ENCODE results near the gene SNORC.
"Not testable (repeated sequence)": the region's sequence is repeated elsewhere in the genome, so short reads cannot be mapped to it uniquely, and the experiment has no call there.

The SNORC gene

DNA sequence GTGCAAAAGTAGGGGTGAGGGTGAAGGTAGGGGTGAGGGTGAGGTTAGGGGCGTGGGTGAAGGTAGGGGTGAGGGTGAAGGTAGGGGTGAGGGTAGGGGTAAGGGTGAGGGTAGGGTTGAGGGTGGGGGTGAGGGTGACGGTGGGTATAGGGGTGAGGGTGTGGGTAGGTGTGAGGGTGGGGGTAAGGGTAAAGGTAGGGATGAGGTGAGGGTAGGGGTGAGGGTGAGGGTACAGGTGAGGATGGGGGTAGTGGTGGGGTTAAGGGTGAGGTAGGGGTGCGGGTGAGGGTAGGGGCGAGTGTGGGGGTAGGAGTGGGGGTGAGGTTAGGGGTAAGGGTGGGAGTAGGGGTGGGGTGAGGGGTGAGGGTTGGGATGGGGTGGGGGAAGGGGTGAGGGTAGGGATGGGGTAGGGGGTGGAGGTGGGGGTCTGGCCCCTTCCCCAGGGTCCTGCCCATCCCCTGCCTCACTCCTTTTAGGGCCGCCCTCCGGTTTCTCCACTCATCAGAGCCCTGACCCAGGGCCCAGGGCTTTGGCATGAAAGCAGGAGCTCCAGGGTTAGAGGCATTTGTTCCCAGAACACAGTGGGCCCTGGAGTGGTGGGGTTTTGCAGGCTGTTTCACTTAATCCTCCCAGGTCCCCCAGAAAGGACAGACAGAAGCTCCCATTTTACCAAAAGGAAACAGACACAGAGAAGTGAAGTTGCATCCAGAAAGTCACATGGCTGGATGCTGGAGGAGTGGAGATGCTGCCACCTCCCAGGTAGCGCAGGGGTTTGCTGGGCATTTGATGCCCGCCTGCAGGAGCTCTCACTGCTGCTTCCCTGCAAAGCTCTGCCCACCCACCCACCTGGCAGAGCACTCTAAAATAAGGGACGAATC, 26.9 kb downstream of the SNORC start:
- DNase-seq = peak in 1 of 2 experiments; percentile 26

- DNase-seq = peak; percentile 78 to 79
Measured at GRCh38 chr2:232897598-232898408, 27.7 kb downstream of the SNORC start.

- DNase-seq = peak in 1 of 2 experiments; percentile 45
Measured at GRCh38 chr2:232898592-232899543, 28.8 kb downstream of the SNORC start.

DNA sequence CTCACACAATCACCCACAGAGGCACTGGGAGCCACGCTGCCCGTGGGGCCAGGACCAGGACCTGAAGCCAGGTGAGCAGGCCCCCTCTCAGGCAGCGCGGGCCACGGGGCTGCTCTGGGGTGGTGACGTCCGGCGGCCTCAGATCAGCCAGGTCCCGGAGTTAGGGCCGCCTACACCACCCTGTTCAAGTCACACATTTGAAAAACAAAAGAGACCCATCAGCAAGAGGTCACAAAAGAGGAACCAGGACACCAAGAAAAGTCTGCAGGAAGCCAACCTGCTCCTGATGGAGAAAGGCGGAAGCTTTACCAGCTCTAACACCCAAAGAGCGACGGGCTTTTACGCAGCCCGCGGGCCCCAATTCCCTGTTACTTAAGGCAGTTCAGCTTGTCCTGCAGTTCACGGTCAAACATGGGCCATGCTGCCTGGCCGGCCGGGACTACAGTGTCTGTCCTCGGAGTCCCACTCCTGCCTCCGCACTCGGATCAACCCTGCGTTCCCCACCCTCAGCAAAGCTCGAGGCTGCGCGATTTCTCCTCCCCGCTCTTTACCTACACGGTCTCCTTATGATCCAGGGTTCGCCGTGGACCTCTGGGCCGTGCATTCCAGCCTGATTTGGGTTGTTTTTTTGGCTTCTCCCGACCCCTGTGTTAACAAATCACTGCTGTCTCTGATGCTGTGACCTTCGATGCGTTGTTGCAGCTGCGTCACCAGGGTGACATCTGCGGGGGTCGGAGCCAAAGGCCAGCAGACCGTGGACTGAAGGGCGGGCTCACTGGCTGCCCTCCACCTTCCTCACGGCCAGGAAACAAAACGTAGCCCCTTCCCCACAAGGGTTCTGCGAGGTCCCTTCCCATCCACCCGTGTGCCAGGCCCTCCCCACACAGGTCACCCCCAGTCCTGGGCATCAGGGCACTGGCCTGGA, 31.0 kb downstream of the SNORC start:
- no peak for DNase-seq

GRCh38 chr2:232901736-232902578, 31.9 kb downstream of the SNORC start:
- peak; percentile 64 to 73 for DNase-seq

DNA sequence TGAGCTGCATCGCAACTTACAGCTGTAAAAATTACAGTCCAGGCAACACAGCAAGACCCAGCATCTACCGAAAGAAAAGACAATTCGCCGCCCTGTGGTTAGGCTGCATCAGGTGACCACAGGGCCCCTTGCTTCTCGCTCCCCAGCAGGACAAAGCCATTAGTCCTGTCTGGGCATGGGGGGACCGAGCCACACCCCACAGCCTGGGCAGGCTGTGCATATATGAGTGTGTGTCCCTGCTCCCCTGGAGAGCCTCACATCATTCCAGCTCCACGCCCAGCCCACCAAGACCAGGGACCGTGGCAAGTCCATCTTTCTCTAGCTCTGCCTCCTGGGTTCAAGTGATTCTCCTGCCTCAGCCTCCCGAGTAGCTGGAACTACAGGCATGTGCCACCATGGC, 33.9 kb downstream of the SNORC start:
- DNase-seq = no peak

DNA sequence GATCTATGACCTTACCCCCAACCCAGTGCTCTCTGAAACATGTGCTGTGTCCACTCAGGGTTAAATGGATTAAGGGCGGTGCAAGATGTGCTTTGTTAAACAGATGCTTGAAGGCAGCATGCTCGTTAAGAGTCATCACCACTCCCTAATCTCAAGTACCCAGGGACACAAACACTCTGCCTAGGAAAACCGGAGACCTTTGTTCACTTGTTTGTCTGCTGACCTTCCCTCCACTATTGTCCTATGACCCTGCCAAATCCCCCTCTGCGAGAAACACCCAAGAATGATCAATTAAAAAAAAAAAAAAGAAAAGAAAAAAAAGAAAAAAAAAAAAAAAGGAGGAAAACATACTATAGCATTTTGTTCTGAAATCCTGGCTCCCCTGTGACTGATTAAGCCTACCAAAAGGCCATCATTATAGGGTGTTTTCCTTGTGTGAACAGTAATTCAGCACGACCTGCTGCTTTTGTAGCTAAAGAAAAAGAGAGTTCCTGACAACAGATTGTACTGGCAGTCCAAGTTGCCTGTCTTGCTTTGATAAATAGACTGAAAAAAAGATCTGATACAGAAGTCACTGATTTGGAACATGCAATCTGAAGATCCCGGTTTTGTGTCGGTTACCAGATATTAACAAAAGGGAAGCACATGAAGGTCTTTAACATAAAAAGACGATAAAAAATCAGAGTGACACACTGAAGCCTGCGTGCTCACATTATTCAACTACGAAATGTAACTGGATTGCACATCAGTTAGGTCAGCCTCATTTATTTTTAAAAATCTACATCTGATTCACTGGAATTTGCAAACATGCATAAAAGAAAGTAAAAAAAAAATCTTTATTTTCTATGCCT, 37.0 kb downstream of the SNORC start:
- not testable (repeated sequence) for DNase-seq

- not testable (repeated sequence) for DNase-seq
Measured at GRCh38 chr2:232907718-232908085, 37.6 kb downstream of the SNORC start.

- no peak for DNase-seq
Measured at GRCh38 chr2:232908695-232909094, 38.6 kb downstream of the SNORC start.

DNA sequence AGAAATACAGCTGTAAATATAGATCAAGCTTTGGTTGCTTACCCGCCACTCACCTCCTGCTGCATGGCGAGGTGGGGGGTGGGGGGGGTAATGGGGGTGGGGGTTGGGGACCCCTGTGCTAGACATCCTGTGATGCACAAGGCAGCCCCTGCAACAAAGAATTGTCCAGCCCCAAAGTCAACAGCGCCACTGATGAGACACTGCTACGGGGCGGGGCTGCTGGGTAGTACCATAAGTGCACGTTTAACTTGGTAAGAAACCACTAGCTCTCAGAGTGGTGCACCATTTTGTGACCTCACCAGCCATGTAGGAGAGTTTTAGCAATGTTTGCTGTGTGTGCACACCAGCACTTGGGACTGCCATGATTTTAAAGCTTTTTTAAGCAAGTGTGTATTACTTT, 40.3 kb downstream of the SNORC start:
- no peak for DNase-seq

GRCh38 chr2:232911712-232912277, 41.7 kb downstream of the SNORC start:
- no peak for DNase-seq

DNA sequence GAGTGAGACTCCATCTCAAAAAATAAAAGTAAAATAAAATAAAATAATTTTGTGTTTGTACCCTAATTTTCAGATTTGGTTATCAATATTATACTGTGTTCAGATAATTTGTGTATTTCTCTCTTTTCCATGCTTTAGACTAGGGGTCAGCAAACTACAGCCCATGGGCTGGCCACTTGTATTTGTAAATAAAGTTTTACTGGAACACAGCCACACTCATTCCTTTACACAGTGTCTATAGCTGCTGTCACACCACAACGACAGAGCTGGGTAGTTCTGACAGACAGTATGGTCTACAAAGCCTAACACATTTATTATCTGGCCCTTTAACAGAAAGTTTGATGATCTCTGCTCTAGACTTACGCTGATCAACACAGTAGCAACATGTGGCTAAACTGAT, 43.8 kb downstream of the SNORC start:
- DNase-seq = no peak

DNA sequence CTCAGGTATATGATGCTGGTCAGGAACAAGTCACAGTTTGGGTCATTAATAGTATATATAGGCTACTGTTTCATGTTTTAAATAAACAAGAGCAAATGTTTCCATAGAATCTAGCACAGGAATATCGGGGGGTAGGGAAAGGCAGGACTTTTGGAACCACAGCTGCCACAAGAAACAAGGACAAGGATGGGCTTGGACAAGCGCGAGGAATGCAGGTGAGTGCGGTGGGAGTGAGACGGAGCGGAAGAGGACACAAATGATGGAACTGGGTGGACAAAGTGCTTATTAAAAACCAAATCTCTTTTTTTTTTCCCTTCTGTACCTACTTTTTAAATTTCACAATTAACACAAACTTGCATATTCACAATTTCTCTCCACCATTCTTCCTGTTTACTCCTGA, 49.1 kb downstream of the SNORC start:
- no peak for DNase-seq

DNA sequence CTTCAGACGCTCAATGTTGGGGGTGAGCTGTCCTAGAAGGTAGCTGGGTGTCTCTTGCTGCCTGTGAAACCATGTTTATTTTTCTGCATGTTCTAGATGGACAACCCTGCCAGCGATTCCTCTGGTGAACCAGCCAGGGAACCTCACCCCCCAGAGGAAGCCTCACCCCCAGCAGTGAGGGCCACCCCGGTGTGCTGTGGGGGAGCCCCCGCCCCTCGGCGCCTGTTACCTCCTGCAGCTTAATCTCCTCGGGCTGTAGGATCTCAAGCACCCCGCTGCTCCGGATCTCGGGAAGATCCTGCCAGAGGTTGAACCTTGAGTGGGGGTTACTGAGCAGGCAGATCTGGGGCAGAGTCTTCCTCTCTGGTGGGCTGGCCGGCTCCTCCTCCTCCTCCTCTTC, 50.0 kb downstream of the SNORC start:
- no peak for DNase-seq

DNA sequence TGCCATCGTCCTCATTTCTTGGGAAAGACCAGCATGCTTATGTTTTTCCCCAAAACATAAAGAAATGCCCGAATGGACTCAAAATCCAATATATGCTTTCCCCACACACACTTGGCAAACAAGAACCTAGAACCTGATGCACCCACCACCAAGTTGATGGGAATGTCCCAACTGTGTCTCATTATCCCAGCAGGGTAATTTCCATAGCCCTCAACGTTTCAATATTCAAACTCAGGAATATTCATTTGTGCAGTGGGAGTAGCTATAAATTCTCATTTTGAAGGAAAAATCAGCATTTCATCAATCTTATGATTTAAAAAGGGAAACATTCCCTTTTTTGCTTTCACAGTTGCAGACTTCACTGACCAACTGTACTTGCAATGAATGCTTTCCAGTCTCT, 50.7 kb downstream of the SNORC start:
- DNase-seq = no peak

DNA sequence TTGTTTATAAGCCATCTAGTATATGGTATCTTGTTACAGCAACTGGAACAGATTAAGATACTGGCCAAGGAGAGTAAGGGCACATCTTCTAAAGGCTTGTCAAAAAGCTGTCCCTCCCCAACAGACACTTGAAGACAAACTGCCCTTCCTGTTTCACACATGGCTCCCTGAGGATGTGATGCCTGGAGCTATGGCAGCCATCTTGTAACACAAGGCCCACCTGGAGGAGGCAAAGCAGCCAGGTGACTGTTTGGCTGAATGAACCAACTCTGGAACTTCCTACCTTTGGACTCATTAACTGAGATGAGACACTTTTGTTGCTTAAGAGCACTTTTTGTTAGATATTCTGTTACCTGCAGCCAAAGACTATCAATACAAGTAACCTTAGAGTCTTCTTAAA, 54.4 kb downstream of the SNORC start:
- DNase-seq = no peak

- no peak for DNase-seq
Measured at GRCh38 chr2:232925153-232925820, 55.2 kb downstream of the SNORC start.

- DNase-seq = no peak
Measured at GRCh38 chr2:232925821-232926156, 55.7 kb downstream of the SNORC start.

GRCh38 chr2:232926431-232926939, 56.4 kb downstream of the SNORC start:
- DNase-seq = no peak
